Adipocyte (in vitro differentiated cells): Measurements from ENCODE around the gene THBS2.
A peak's percentile ranks its signal among the peaks of the same experiment; 100 is the strongest.

Experiments
- DNase-seq: peaks from one replicate; pipeline ENCODE4 v3.0.0-alpha.2; 2015; ENCODE audit warnings: low read depth
- H3K27me3 ChIP-seq: replicated peaks from 2 replicates; pipeline ENCODE4 v1.7.0; 2013; ENCODE audit warnings: mild to moderate bottlenecking, low read length, moderate library complexity; ENCODE audit not compliant: control insufficient read depth, insufficient read depth
- H3K36me3 ChIP-seq: 2 replicates; pipeline ENCODE4 v1.7.0; 2013; ENCODE audit warnings: low read length, mild to moderate bottlenecking, moderate library complexity; ENCODE audit not compliant: control insufficient read depth, insufficient read depth, severe bottlenecking
- H3K4me1 ChIP-seq: 2 replicates; pipeline ENCODE4 v1.7.0; 2013; ENCODE audit warnings: mild to moderate bottlenecking, low read length, moderate library complexity; ENCODE audit not compliant: control insufficient read depth, insufficient read depth
- H3K4me3 ChIP-seq: 2 replicates; pipeline ENCODE4 v1.7.0; 2013; ENCODE audit warnings: mild to moderate bottlenecking, low read length, moderate library complexity
- H3K9ac ChIP-seq: 2 replicates; pipeline ENCODE4 v1.7.0; 2013; ENCODE audit warnings: mild to moderate bottlenecking, low read length, moderate library complexity
- H3K9me3 ChIP-seq: 2 replicates; pipeline ENCODE4 v1.7.0; 2013; ENCODE audit warnings: mild to moderate bottlenecking, low read length, moderate library complexity; ENCODE audit not compliant: control insufficient read depth

The THBS2 gene

DNA sequence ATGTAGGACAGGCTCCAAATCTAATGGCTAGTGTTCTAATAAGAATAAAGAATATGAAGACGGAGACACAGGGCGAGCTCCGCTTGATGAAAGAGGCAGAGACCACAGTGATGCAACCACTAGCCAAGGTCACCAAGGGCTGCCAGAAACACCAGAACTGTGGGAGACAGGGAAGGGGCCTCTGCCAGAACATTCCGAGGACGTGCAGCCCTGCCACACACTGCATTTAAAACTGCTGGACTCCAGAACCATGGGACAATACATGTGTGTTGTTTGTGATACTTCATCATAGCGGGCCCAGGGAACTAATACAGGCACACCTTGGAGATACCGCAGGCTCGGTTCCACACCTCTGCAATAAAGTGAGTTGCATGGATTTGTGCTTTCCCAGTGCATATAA is 2.9 kb upstream of the THBS2 start:
- no peaks in the 10 kb centered on the region for H3K27me3 ChIP-seq

DNA sequence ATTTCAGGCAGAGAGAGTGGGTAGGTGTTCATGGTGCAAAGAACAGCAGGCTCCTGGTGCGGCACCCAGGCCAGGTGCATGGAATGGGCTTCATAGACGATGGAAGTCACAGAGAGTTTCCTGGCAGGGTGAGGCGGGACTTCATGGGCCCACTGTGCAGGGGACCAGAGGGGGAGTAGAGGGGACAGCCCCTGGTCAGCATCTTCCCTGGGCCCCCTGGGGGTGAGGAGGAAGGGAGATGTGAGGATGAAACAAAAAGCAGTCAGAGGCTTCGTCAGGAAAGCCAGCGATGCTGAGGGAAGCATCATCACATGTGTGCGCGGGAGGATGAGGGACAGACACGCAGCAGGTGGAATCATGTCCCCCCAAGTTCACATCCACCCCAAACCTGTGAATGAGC is 2.4 kb upstream of the THBS2 start:
- H3K4me1 ChIP-seq = peaks cover 12% of the 10 kb centered on the region
- no peak overlapping the region for H3K4me3 ChIP-seq
- H3K36me3 ChIP-seq = no peaks in the 10 kb centered on the region
- no peaks in the 10 kb centered on the region for H3K9me3 ChIP-seq
- H3K27me3 ChIP-seq = no peaks in the 10 kb centered on the region
- no peak overlapping the region for H3K9ac ChIP-seq
- no peak for DNase-seq

More for the DNA sequence above, 2.9 kb upstream of the THBS2 start:
- Histone ChIP-seq H3K9ac (no peak overlapping the region), H3K4me1 (peaks cover 8% of the 10 kb centered on the region), H3K9me3 (no peaks in the 10 kb centered on the region), H3K36me3 (no peaks in the 10 kb centered on the region), H3K4me3 (no peak overlapping the region)
- no peak for DNase-seq

DNA sequence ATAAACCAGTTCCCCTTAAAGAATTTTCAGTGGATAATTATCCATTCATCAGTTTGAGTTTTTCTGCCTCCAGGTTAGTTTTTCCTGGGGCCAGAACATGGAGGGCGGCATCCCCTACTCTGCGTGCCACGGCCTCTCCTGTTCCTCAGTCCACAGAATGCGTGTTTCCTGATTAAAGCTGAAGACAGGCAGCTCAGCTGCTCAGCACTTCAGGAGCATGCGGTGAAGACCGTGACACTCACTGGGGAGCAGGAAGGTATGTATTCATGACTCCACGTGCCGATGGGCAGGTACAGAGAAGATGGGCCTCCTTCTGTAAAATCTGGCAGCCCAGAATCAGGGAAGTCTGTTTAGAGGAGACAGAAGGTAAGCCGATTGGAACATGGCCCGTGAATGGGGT is 2.0 kb upstream of the THBS2 start:
- no peak for DNase-seq
- Histone ChIP-seq H3K36me3 (no peaks in the 10 kb centered on the region), H3K9ac (no peak overlapping the region), H3K4me1 (peaks cover 16% of the 10 kb centered on the region), H3K27me3 (no peaks in the 10 kb centered on the region), H3K9me3 (no peaks in the 10 kb centered on the region), H3K4me3 (no peak overlapping the region)

DNA sequence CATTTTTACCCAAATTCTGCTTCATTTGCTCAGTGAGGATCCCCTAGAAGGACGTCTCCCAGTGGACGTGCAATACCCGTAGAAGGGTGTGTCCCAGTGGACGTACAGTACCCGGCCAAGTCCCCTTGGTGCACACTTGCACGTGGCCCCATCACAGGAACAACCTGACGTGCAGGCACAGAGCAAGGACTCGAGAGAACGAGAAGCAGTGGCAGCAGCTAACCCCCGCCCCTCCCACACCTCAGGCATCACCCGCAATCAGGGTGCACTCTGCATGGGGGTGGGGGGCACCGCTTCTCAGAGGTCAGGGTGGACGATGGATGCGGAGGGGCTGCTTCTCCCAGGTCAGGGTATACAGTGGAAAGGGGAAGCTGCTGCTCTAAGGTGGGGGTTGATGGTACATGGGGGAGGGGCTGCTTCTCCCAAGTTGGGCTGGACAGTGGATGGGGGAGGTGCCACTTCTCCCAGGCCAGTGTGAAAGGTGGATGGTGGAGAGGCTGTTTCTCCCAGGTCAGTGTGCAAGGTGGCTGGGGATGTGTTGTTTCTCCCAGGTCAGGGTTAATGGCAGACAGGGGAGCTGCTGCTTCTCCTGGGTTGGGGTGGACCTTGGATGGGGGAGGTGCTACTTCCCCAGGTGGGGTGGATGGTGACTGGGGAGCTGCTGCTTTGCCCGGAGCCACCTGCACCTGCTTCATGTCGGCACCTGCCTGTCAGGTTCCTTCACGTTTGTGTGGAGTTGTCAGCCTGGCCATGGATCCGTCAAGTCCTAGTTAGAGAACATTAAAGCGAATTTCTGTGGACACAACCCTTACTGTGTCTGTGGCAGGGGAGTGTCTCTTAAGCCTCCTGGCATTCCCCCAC is 1.0 kb upstream of the THBS2 start:
- peak overlapping the region; percentile 93 for H3K4me3 ChIP-seq
- H3K27me3 ChIP-seq = no peaks in the 10 kb centered on the region
- DNase-seq = no peak

DNA sequence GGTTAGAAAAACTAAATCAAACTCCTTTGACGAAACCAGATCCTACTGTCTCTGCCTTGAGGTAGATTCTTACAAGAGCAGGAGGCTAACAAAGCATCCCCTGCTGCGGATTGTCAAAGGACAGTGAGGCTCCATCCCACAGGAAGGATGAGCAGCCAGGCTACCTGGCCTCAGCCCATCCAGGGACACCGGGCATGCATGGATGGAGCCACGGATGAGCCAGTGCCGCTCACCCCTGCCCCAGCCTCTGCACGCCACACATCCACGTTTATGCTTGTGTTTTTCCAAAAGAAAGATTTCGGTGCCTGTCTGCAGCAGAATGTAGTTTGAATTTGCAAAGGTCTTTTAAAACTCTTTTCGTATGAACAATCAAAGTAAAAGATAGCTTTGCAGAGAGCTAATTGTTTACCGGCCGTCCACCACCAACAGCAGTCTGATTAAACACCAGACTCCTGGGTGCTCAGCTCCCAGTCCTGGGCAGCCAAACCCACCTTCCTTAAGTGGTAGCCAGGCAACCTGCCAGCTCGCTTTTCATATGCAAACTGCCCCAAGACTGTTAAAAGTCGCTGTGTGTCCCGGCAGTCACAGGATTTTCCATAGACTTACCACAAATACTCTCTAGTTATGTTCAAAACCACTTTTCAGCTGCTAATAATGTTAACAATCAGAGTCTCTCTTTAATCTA is 999 bp downstream of the THBS2 start:
- peaks cover 23% of the 10 kb centered on the region for H3K4me1 ChIP-seq
- H3K9me3 ChIP-seq = no peaks in the 10 kb centered on the region
- peak overlapping the region; percentile 93 for H3K4me3 ChIP-seq
- H3K27me3 ChIP-seq = no peaks in the 10 kb centered on the region
- H3K9ac ChIP-seq = peak overlapping the region; percentile 93
- peaks cover 26% of the 10 kb centered on the region for H3K36me3 ChIP-seq
- peak; percentile 59 for DNase-seq

More for the DNA sequence above, 1.0 kb upstream of the THBS2 start:
- peaks cover 6% of the 10 kb centered on the region for H3K36me3 ChIP-seq
- H3K9me3 ChIP-seq = no peaks in the 10 kb centered on the region
- peak overlapping the region; percentile 93 for H3K9ac ChIP-seq
- H3K4me1 ChIP-seq = peaks cover 23% of the 10 kb centered on the region

DNA sequence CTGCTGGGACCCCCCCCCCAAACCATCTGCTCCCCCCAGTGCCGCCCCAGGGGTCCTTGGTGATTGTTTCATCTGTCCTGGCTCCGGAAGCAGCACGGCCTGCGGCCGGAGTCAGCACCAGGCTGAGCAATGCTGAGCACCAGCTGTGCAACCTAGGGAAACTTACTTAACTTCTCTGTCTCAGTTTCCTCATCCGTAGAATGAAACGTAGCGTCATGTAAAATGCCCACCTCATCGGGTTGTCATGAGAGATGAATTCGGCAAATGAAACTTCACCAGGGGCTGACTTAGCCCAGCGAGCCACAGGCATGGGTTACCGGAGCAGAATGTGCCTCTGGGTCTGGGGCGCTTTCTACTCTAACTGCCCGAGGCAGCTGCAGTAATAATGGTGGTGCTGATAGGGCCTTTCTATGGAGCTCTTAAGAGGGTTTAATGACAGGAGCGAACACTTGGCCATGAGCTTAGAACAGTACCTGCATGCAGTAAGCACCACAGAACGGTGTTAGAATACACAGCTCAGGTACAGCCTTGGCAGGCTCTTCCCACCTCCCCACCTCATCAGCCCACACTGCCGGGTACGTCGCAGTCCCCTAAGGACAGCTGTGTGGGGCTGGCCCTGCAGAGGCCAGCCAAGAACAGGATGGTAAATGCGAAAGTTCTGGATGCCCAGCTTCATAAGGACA is 1.7 kb downstream of the THBS2 start:
- Histone ChIP-seq H3K36me3 (peaks cover 33% of the 10 kb centered on the region), H3K9ac (peak overlapping the region; percentile 93), H3K4me3 (peak overlapping the region; percentile 93), H3K9me3 (no peaks in the 10 kb centered on the region), H3K4me1 (peaks cover 22% of the 10 kb centered on the region), H3K27me3 (no peaks in the 10 kb centered on the region)
- no peak for DNase-seq

DNA sequence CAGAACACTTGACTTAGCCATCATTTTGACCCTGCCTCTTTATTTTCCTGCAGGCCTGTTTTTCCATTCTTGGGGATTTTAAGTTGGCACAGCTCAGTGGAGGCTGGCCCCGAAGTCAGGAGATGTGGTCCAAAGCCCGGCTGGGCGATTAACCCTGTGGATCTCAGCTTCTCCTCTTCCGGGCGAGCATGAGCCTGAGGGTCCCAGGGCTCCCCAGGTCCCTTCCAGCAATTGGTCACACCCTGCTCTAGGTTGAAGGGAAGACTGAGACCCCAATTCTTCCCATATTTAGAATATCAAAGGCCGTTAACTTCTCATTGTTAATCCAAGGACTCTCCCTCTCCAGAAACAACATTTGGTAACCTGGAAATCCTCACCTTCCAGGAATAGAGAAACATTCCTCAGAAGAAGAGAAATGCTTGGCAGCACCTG is 2.3 kb downstream of the THBS2 start:
- H3K4me1 ChIP-seq = peaks cover 20% of the 10 kb centered on the region
- no peaks in the 10 kb centered on the region for H3K27me3 ChIP-seq

DNA sequence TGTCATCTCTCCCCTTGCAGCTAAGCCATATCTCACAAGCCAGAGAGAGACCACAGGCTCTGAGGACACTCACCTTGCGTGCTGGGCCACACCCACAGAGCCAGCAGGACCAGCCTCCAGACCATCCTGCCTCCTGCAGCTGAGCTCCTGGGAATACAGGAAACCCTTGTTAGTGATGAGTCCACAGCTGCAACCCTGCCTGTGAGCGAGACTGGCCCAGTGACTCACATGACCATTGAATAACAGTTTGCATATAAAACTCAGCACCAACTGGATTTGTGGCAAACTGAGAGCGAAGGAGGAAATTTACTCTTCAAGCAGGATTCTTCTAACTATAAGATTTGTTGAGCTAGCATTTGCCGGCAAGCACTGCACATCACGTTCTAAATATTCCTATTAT is 3.0 kb downstream of the THBS2 start:
- Histone ChIP-seq H3K27me3 (no peaks in the 10 kb centered on the region), H3K9ac (peak overlapping the region; percentile 93)
- DNase-seq = peak; percentile 72

More for the DNA sequence above, 2.3 kb downstream of the THBS2 start:
- H3K4me3 ChIP-seq = peak overlapping the region; percentile 93
- H3K36me3 ChIP-seq = peaks cover 39% of the 10 kb centered on the region
- peak overlapping the region; percentile 93 for H3K9ac ChIP-seq
- no peaks in the 10 kb centered on the region for H3K9me3 ChIP-seq
- DNase-seq = no peak

DNA sequence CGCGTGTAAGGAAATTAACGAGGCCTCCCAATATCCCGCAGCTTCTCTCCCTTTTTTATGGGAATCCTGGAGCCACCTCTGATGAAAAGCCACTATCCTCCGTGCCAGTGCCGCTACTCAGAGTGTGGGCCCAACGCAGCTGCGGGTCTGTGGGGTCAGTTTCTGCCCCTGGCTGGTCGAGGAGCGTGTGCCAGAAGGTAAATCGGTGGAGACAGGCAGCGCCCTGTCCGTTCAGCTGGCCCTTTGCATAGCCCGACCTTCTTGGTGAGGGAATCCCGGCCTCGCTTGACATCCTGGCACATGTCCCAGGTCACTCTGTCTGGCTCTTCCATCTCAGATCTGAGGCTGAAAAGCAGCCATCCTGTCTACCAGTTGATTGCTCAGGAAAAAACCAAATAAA is 4.6 kb downstream of the THBS2 start:
- Histone ChIP-seq H3K27me3 (no peaks in the 10 kb centered on the region), H3K9ac (no peak overlapping the region), H3K36me3 (peaks cover 60% of the 10 kb centered on the region), H3K9me3 (no peaks in the 10 kb centered on the region), H3K4me1 (peaks cover 18% of the 10 kb centered on the region), H3K4me3 (no peak overlapping the region)
- no peak for DNase-seq

More for the DNA sequence above, 3.0 kb downstream of the THBS2 start:
- peak overlapping the region; percentile 93 for H3K4me3 ChIP-seq
- peaks cover 46% of the 10 kb centered on the region for H3K36me3 ChIP-seq
- H3K9me3 ChIP-seq = no peaks in the 10 kb centered on the region
- peaks cover 23% of the 10 kb centered on the region for H3K4me1 ChIP-seq

DNA sequence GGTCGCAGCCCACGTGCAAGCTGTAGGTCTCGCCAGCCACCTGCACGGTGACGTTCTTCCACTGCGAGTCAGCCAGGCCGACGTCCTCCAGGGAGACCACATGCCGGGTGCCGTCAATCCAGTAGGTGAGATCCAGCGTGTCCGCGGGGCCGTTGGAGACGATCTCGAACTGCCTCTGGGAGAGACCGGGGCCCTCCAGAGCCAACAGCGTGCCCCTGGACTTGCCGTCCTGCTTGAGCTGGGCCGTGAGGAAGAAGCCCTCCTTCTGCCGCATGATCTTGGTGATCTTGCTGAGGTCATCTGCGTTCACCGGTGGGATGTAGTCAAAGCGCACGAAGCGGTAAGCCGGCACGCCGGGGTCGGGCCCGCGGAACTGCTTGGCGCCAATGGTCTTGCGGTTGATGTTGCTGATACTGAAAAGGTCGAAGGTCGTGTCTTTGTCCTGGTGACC is 5.1 kb downstream of the THBS2 start:
- H3K9ac ChIP-seq = no peak overlapping the region
- H3K4me3 ChIP-seq = no peak overlapping the region
- no peak for DNase-seq
- peaks cover 18% of the 10 kb centered on the region for H3K4me1 ChIP-seq
- no peaks in the 10 kb centered on the region for H3K27me3 ChIP-seq
- H3K9me3 ChIP-seq = no peaks in the 10 kb centered on the region
- H3K36me3 ChIP-seq = peaks cover 65% of the 10 kb centered on the region

DNA sequence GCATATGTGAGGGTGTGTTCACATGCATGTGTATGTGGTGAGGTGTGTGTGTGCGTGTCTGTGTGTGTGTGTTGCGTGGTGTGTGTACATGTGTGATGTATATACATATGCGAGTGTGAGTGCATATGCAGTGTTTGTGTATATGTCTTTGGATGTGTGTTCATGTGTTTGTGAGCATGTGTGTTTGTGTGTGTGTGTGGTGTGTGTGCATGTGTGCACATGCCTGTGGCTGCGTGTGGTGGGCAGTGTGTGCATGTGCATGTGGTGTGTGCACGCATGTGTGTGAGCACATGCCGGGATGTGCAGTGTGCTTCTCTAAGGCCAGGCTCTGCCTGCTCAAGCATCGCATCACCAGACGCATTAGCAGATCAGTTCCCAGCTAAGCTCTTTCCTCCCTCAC is 5.7 kb downstream of the THBS2 start:
- Histone ChIP-seq H3K27me3 (no peaks in the 10 kb centered on the region), H3K4me1 (peaks cover 18% of the 10 kb centered on the region), H3K9me3 (no peaks in the 10 kb centered on the region), H3K9ac (no peak overlapping the region), H3K4me3 (no peak overlapping the region), H3K36me3 (peaks cover 71% of the 10 kb centered on the region)
- DNase-seq = no peak
